Stomach (tissue), 4 donors: Measurements from ENCODE around the gene ADAM12.

ENCODE experiments used
- CTCF ChIP-seq, 7 experiments: fragments of 450-650 bp in 4 of 7; fragments of 200-600 bp in 3 of 7; sonication (generic) in 3 of 7; IDR thresholded peaks; one replicate each; pipeline ENCODE4 v1.5.1; 2016 to 2019; ENCODE audit warnings: antibody characterized with exemption in 7 of 7, control low read depth in 2 of 7, mild to moderate bottlenecking in 1 of 7
- EP300 ChIP-seq: sonication (generic); formaldehyde crosslinking; IDR thresholded peaks from one replicate; pipeline ENCODE4 v1.6.1; 2017; ENCODE audit warnings: antibody characterized with exemption
- POLR2A ChIP-seq, 4 donors: fragments of 450-650 bp; IDR thresholded peaks; one replicate each; pipeline ENCODE4 v1.6.1; 2016; ENCODE audit warnings: antibody characterized with exemption in 4 of 4, control low read depth in 2 of 4, mild to moderate bottlenecking in 1 of 4, moderate library complexity in 1 of 4

- TF ChIP-seq EP300 (no peak), CTCF (IDR thresholded peaks at IDR 0.05) (no peak), POLR2A (IDR thresholded peaks at IDR 0.05) (no peak)
Measured at GRCh38 chr10:126384269-126384873, 3.9 kb downstream of the ADAM12 start.
